T-helper 1 cell treated with Interleukin-12 subunit alpha and Interleukin-12 subunit beta and Interleukin-4 antibody, amounts not matched to agents 30 ng/mL and 1 ng/mL, for 36 hours (primary cell): ENCODE data around the gene IFI16. TPM values are rescaled to one million over a fixed set of nuclear protein-coding genes. Genes with fewer than 3 reads are reported as not detected.
"Not testable (repeated sequence)": the region's sequence is repeated elsewhere in the genome, so short reads cannot be mapped to it uniquely, and the experiment has no call there.

ENCODE experiments used
- intact Hi-C: fragments of 100-400 bp; cut with micrococcal nuclease; formaldehyde crosslinking; loops from one replicate; pipeline ENCODE4 v1.15.1; 2024
- total RNA-seq: library from RNA; stranded (reverse); gene quantifications from 2 replicates; pipeline ENCODE4 v1.2.3, GENCODE V29; 2022

IFI16 gene
- total RNA-seq, 1 donor from 2014 or later: 307 TPM

DNA sequence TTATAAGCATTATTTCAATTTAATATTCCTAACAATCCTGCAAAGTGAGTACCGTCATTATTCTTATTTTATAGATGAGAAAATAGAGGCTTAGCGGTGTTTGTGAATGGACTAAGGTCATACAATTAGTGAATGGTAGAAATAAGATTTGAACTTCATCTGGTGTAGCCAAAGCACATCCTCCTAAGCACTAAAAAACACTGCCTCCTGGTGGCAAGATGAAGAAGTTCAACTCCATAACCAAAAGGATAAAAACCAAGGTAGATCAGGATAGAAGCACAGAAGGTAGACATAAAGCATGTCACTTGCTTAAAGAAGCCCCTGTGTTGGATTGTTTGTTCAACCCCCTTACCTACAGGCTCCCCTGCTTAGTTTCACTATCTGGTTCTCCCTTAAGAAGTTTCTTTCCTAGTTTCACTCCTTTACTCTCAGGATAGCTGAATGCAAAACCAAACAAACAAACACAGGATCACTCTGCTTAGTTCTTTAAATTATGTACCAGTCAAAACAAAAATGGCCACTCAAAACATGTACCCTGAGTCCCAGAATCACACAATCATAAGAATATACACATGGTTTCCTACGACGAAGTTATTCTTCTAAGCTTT is 79.6 kb downstream of the IFI16 start:
- intact Hi-C loops: loop anchor here (1.0 kb wide), 2 partner anchors 12 to 583 kb away; no protein-coding TSS in a partner anchor

DNA sequence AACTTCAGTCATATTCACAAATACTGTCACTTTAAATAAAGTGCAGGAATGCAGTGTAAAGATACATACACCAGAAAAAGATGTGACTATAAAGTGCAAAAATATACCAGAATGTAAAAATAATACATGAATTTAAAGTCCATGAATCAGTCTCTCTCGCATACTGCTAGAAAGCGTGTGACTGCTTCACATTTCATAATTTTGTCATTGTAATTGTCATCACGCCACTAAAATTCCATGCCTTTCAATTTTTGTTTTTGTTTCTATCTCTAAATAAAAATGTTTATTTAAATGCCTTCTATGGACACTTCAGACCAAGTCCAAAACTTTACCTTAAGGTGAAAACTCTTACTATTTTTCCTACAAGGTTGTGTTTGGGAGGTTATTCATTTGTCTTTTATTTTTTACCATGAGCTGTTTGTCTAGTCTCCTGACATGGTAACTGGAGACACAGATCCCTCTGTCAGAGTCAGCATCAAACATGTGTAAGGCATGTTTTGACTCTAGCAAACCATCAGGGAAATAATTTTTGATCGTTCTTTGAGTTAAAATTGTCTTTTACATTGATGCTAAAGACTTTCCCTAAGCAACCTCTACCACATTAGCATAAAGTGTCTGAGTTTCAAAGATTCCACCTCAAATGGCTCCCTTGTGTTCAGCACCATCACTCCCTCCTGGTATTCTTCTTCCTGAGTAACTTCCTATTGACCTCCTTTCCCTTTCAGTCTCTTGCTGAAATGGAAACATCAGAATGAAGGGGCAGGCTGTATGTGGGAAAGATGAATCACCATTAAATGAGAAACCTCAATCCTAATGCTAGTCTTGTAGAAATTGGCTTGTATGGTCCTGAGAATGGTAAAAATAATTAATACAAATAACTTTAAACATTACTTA is 80.8 kb downstream of the IFI16 start:
- intact Hi-C loops: no loop called here

GRCh38 chr1:159091180-159091560 is 81.5 kb downstream of the IFI16 start:
- intact Hi-C loops: no loop called here

- intact Hi-C loops: no loop called here
Observed at GRCh38 chr1:159091607-159092031, 81.9 kb downstream of the IFI16 start.

GRCh38 chr1:159092036-159092760 is 82.5 kb downstream of the IFI16 start:
- intact Hi-C loops: no loop called here

- intact Hi-C loops: no loop called here
Observed at GRCh38 chr1:159098596-159098995, 88.9 kb downstream of the IFI16 start.

GRCh38 chr1:159100589-159100988 is 90.9 kb downstream of the IFI16 start:
- intact Hi-C loops: no loop called here

DNA sequence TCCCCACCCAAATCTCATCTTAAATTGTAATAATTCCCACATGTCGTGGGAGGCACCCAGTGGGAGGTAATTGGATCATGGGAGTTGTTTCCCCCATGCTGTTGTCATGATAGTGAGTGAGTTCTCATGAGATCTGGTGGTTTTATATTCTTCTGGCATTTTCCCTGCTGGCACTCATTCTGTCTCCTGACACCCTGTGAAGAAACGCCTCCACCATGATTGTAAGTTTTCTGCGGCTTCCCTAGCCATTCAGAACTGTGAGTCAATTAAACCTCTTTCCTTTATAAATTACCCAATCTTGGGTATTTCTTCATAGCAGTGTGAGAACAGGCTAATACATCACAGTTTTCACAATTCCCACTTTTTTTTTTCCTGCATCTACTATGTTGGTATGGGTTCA is 93.3 kb downstream of the IFI16 start:
- intact Hi-C loops: not testable (repeated sequence)

Other genes starting within 250 kb of the IFI16 start
- gene OR6N1, start 237.7 kb upstream of the IFI16 start, total RNA-seq: not detected in 2 replicates
- not detected in 2 replicates for gene OR6N2, start 228.7 kb upstream of the IFI16 start, total RNA-seq
- not detected in 2 replicates for gene MNDA, start 178.6 kb upstream of the IFI16 start, total RNA-seq
- gene PYHIN1, start 78.4 kb upstream of the IFI16 start, total RNA-seq: 35.3 and 36.2 TPM in 2 replicates
- 11.6 and 13.8 TPM in 2 replicates for gene AIM2, start 66.9 kb downstream of the IFI16 start, total RNA-seq
- not detected in 2 replicates for gene CADM3, start 161.7 kb downstream of the IFI16 start, total RNA-seq
- not detected in 2 replicates for gene ACKR1, start 195.0 kb downstream of the IFI16 start, total RNA-seq